WTC11 (cell line): ENCODE data around the gene ACSL5. TPM values are rescaled to one million over a fixed set of nuclear protein-coding genes. Genes with fewer than 3 reads are reported as not detected.

Source experiments
- ATAC-seq: fragments of 200-7000 bp; cut with Tn5 transposase; 2 replicates; pipeline ENCODE4 v1.10.0; 2021; ENCODE audit warnings: mild to moderate bottlenecking, moderate library complexity
- CTCF ChIA-PET: fragments of 300-600 bp; sonication (Branson Sonifier 250); formaldehyde crosslinking; loops from one replicate; lab custom pipeline; 2021; ENCODE audit warnings: antibody characterized with exemption; lab: Charles Lee
- POLR2A ChIA-PET: fragments of 350-600 bp; sonication (Branson Sonifier 250); formaldehyde crosslinking; loops from one replicate; lab custom pipeline; 2021; ENCODE audit warnings: antibody characterized with exemption; lab: Charles Lee
- DNase-seq: peaks from one replicate; pipeline ENCODE4 v3.0.0; 2021; ENCODE audit warnings: low spot score
- H3K27ac Mint-ChIP-seq: 2 replicates; pipeline ENCODE4 v1.8.0; 2021; ENCODE audit warnings: mixed read lengths
- H3K27me3 Mint-ChIP-seq: 2 replicates; pipeline ENCODE4 v1.8.0; 2021; ENCODE audit warnings: low read depth, mild to moderate bottlenecking, moderate library complexity, mixed read lengths
- H3K36me3 Mint-ChIP-seq: 2 replicates; pipeline ENCODE4 v1.8.0; 2021; ENCODE audit warnings: mixed read lengths
- H3K4me1 Mint-ChIP-seq: 2 replicates; pipeline ENCODE4 v1.8.0; 2022; ENCODE audit warnings: mixed read lengths
- H3K4me3 Mint-ChIP-seq: 2 replicates; pipeline ENCODE4 v1.8.0; 2021; ENCODE audit warnings: mild to moderate bottlenecking, moderate library complexity, mixed read lengths
- H3K9me3 Mint-ChIP-seq: 2 replicates; pipeline ENCODE4 v1.8.0; 2021; ENCODE audit warnings: mixed read lengths
- FOXP1 ChIP-seq: sonication (generic); formaldehyde crosslinking; IDR thresholded peaks from 2 replicates; pipeline ENCODE4 v1.8.0; 2022; ENCODE audit warnings: missing genetic modification reagents, mild to moderate bottlenecking, moderate library complexity, borderline replicate concordance
- GTF2I ChIP-seq: fragments of 250-450 bp; sonication (Bioruptor Pico); conservative IDR thresholded peaks from 2 replicates; pipeline ENCODE4 v1.4.0; 2021; ENCODE audit warnings: mild to moderate bottlenecking
- IRF2 ChIP-seq: sonication (generic); formaldehyde crosslinking; IDR thresholded peaks from 2 replicates; pipeline ENCODE4 v1.8.0; 2022; ENCODE audit warnings: low read depth, missing genetic modification reagents, borderline replicate concordance
- JUN ChIP-seq: sonication (generic); formaldehyde crosslinking; IDR thresholded peaks from 2 replicates; pipeline ENCODE4 v1.8.0; 2023; ENCODE audit warnings: mild to moderate bottlenecking, missing genetic modification reagents
- MLX ChIP-seq: sonication (generic); formaldehyde crosslinking; IDR thresholded peaks from 2 replicates; pipeline ENCODE4 v1.8.1; 2023; ENCODE audit warnings: mild to moderate bottlenecking, missing genetic modification reagents, moderate library complexity
- NFE2L1 ChIP-seq: sonication (generic); formaldehyde crosslinking; IDR thresholded peaks from 2 replicates; pipeline ENCODE4 v1.8.1; 2023; ENCODE audit warnings: missing genetic modification reagents
- NR2C2 ChIP-seq: sonication (generic); formaldehyde crosslinking; IDR thresholded peaks from 2 replicates; pipeline ENCODE4 v1.8.0; 2022; ENCODE audit warnings: mild to moderate bottlenecking, missing genetic modification reagents
- total RNA-seq: library from RNA; stranded (reverse); gene quantifications from 3 replicates; pipeline ENCODE4 v1.2.3, GENCODE V29; 2021
- TF ChIP-seq, protein P1 (sequence below): fragments of 250-450 bp; sonication (Bioruptor Pico); conservative IDR thresholded peaks from 2 replicates; pipeline ENCODE4 v1.9.0; 2021; ENCODE audit warnings: mild to moderate bottlenecking
- TF ChIP-seq, protein P2 (sequence below): sonication (generic); formaldehyde crosslinking; IDR thresholded peaks from 2 replicates; pipeline ENCODE4 v1.8.0; 2022; ENCODE audit warnings: mild to moderate bottlenecking, missing genetic modification reagents
- TF ChIP-seq, protein P3 (sequence below): sonication (generic); formaldehyde crosslinking; IDR thresholded peaks from 2 replicates; pipeline ENCODE4 v1.8.0; 2022; ENCODE audit warnings: missing genetic modification reagents
- TF ChIP-seq, protein P4 (sequence below): sonication (generic); formaldehyde crosslinking; IDR thresholded peaks from 2 replicates; pipeline ENCODE4 v1.8.1; 2022; ENCODE audit warnings: mild to moderate bottlenecking, missing genetic modification reagents, moderate library complexity, borderline replicate concordance
- TF ChIP-seq, protein P5 (sequence below): sonication (generic); formaldehyde crosslinking; conservative IDR thresholded peaks from 2 replicates; pipeline ENCODE4 v1.8.1; 2023; ENCODE audit warnings: mild to moderate bottlenecking, low read depth, missing genetic modification reagents, moderate library complexity
- TF ChIP-seq, protein P6 (sequence below): sonication (generic); formaldehyde crosslinking; IDR thresholded peaks from 2 replicates; pipeline ENCODE4 v1.8.1; 2023; ENCODE audit warnings: mild to moderate bottlenecking, missing genetic modification reagents
- TF ChIP-seq, protein P7 (sequence below): fragments of 250-450 bp; sonication (Bioruptor Pico); IDR thresholded peaks from 2 replicates; pipeline ENCODE4 v1.9.0; 2021; ENCODE audit warnings: mild to moderate bottlenecking, borderline replicate concordance

Gene ACSL5
- total RNA-seq, 1 experiment from 2014 or later: 0.22 TPM

GRCh38 chr10:112349521-112350085 lies 24.3 kb upstream of the ACSL5 start (continued):
- TF ChIP-seq, protein P1, sequence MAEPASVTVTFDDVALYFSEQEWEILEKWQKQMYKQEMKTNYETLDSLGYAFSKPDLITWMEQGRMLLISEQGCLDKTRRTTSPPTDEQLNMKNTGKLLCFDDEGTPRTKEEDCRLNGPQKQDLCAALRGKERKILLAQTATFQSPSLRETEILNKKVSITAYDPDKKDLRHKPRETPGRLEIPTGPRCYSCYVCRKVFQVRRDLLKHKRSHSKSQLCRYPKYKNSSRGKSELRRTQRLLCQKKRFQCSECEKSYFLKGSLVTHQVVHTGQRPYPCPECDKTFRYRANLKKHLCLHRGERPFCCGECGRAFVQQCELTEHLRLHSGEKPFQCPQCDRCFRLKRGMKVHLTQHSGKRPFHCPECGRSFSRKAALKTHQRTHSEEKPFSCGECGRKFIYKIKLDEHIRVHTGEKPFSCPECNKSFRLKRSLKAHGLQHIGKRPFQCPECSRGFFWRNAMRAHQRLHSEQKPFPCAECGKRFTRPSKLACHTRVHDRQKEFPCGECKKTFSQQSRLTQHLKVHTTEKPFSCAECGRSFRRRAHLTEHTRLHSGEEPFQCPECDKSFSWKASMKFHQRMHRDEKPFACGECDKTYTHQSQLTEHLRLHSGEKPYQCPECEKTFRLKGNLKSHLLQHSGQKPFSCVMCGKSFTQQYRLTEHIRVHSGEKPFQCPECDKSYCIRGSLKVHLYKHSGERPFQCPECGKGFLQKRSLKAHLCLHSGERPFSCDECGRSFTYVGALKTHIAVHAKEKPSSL (CRISPR knock-in tag): no peak
- TF ChIP-seq NFE2L1 (no peak), JUN (no peak)
- TF ChIP-seq, protein P2, sequence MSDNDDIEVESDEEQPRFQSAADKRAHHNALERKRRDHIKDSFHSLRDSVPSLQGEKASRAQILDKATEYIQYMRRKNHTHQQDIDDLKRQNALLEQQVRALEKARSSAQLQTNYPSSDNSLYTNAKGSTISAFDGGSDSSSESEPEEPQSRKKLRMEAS (CRISPR knock-in tag): no peak
- TF ChIP-seq, protein P3, sequence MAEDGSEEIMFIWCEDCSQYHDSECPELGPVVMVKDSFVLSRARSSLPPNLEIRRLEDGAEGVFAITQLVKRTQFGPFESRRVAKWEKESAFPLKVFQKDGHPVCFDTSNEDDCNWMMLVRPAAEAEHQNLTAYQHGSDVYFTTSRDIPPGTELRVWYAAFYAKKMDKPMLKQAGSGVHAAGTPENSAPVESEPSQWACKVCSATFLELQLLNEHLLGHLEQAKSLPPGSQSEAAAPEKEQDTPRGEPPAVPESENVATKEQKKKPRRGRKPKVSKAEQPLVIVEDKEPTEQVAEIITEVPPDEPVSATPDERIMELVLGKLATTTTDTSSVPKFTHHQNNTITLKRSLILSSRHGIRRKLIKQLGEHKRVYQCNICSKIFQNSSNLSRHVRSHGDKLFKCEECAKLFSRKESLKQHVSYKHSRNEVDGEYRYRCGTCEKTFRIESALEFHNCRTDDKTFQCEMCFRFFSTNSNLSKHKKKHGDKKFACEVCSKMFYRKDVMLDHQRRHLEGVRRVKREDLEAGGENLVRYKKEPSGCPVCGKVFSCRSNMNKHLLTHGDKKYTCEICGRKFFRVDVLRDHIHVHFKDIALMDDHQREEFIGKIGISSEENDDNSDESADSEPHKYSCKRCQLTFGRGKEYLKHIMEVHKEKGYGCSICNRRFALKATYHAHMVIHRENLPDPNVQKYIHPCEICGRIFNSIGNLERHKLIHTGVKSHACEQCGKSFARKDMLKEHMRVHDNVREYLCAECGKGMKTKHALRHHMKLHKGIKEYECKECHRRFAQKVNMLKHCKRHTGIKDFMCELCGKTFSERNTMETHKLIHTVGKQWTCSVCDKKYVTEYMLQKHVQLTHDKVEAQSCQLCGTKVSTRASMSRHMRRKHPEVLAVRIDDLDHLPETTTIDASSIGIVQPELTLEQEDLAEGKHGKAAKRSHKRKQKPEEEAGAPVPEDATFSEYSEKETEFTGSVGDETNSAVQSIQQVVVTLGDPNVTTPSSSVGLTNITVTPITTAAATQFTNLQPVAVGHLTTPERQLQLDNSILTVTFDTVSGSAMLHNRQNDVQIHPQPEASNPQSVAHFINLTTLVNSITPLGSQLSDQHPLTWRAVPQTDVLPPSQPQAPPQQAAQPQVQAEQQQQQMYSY (CRISPR knock-in tag): no peak
- TF ChIP-seq, protein P4, sequence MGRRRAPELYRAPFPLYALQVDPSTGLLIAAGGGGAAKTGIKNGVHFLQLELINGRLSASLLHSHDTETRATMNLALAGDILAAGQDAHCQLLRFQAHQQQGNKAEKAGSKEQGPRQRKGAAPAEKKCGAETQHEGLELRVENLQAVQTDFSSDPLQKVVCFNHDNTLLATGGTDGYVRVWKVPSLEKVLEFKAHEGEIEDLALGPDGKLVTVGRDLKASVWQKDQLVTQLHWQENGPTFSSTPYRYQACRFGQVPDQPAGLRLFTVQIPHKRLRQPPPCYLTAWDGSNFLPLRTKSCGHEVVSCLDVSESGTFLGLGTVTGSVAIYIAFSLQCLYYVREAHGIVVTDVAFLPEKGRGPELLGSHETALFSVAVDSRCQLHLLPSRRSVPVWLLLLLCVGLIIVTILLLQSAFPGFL (CRISPR knock-in tag): no peak

- Mint-ChIP-seq H3K4me1 (peaks cover 5% of the 10 kb centered on the region; the same call in 1 of the 2 replicates), H3K27ac (no peak overlapping the region), H3K9me3 (0 out of 2 replicates have a peak, but pooled peaks cover 3% of the 10 kb centered on the region), H3K4me3 (no peak overlapping the region), H3K27me3 (no peaks in the 10 kb centered on the region; the same call in 1 of the 2 replicates), H3K36me3 (no peaks in the 10 kb centered on the region)
- ChIA-PET CTCF (interaction anchor here (1.5 kb wide), 1 partner anchor 83 kb away, joined by 6 read pairs; no protein-coding TSS in a partner anchor), POLR2A (no interaction called here)
- no peak for ATAC-seq
- DNase-seq: no peak
- TF ChIP-seq, protein P5, sequence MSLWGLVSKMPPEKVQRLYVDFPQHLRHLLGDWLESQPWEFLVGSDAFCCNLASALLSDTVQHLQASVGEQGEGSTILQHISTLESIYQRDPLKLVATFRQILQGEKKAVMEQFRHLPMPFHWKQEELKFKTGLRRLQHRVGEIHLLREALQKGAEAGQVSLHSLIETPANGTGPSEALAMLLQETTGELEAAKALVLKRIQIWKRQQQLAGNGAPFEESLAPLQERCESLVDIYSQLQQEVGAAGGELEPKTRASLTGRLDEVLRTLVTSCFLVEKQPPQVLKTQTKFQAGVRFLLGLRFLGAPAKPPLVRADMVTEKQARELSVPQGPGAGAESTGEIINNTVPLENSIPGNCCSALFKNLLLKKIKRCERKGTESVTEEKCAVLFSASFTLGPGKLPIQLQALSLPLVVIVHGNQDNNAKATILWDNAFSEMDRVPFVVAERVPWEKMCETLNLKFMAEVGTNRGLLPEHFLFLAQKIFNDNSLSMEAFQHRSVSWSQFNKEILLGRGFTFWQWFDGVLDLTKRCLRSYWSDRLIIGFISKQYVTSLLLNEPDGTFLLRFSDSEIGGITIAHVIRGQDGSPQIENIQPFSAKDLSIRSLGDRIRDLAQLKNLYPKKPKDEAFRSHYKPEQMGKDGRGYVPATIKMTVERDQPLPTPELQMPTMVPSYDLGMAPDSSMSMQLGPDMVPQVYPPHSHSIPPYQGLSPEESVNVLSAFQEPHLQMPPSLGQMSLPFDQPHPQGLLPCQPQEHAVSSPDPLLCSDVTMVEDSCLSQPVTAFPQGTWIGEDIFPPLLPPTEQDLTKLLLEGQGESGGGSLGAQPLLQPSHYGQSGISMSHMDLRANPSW (CRISPR knock-in tag): no peak
- no peak for TF ChIP-seq NFE2L1
- TF ChIP-seq MLX (CRISPR knock-in tag): no peak
- TF ChIP-seq, protein P6, sequence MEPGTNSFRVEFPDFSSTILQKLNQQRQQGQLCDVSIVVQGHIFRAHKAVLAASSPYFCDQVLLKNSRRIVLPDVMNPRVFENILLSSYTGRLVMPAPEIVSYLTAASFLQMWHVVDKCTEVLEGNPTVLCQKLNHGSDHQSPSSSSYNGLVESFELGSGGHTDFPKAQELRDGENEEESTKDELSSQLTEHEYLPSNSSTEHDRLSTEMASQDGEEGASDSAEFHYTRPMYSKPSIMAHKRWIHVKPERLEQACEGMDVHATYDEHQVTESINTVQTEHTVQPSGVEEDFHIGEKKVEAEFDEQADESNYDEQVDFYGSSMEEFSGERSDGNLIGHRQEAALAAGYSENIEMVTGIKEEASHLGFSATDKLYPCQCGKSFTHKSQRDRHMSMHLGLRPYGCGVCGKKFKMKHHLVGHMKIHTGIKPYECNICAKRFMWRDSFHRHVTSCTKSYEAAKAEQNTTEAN (CRISPR knock-in tag): no peak
- TF ChIP-seq, protein P7, sequence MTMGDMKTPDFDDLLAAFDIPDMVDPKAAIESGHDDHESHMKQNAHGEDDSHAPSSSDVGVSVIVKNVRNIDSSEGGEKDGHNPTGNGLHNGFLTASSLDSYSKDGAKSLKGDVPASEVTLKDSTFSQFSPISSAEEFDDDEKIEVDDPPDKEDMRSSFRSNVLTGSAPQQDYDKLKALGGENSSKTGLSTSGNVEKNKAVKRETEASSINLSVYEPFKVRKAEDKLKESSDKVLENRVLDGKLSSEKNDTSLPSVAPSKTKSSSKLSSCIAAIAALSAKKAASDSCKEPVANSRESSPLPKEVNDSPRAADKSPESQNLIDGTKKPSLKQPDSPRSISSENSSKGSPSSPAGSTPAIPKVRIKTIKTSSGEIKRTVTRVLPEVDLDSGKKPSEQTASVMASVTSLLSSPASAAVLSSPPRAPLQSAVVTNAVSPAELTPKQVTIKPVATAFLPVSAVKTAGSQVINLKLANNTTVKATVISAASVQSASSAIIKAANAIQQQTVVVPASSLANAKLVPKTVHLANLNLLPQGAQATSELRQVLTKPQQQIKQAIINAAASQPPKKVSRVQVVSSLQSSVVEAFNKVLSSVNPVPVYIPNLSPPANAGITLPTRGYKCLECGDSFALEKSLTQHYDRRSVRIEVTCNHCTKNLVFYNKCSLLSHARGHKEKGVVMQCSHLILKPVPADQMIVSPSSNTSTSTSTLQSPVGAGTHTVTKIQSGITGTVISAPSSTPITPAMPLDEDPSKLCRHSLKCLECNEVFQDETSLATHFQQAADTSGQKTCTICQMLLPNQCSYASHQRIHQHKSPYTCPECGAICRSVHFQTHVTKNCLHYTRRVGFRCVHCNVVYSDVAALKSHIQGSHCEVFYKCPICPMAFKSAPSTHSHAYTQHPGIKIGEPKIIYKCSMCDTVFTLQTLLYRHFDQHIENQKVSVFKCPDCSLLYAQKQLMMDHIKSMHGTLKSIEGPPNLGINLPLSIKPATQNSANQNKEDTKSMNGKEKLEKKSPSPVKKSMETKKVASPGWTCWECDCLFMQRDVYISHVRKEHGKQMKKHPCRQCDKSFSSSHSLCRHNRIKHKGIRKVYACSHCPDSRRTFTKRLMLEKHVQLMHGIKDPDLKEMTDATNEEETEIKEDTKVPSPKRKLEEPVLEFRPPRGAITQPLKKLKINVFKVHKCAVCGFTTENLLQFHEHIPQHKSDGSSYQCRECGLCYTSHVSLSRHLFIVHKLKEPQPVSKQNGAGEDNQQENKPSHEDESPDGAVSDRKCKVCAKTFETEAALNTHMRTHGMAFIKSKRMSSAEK (CRISPR knock-in tag): no peak
- TF ChIP-seq FOXP1: no peak
- TF ChIP-seq NR2C2: no peak
- TF ChIP-seq, protein P4 (CRISPR knock-in tag): no peak
- no peak for TF ChIP-seq IRF2
- TF ChIP-seq GTF2I: no peak
Observed at GRCh38 chr10:112351146-112351545, 22.8 kb upstream of the ACSL5 start.
